GM10266 (cell line): ENCODE results near the gene SERPINF2.

Source experiments
- DNase-seq: peaks from one replicate; pipeline ENCODE4 v3.0.0; 2012; ENCODE audit errors: extremely low spot score
- TF ChIP-seq, protein P1 (sequence below): IDR thresholded peaks from 2 replicates; pipeline ENCODE4 v1.5.1; 2012; ENCODE audit warnings: mild to moderate bottlenecking, low read depth; ENCODE audit not compliant: control insufficient read depth, insufficient read depth; ENCODE audit errors: missing control alignments

SERPINF2 gene

DNA sequence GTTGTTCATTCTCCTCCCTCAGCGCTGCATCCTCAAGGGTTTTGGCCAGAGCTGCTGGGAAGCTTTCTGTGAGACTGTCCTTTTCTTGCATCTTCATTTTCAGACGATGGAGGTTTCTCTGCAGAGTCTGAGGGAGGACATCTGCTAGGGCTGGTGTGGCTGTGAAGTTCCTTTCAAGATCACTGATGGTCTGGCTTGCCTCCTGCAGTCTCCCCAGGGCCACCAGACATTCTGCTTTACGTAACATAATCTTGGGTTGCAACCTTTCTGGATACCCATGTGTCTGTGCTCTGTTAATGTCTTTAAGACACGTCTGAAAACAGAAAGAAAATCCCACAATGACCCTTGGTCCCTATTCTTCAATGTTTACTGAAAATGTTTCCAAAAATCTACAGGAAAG is 58.0 kb downstream of the SERPINF2 start:
- TF ChIP-seq, protein P1, sequence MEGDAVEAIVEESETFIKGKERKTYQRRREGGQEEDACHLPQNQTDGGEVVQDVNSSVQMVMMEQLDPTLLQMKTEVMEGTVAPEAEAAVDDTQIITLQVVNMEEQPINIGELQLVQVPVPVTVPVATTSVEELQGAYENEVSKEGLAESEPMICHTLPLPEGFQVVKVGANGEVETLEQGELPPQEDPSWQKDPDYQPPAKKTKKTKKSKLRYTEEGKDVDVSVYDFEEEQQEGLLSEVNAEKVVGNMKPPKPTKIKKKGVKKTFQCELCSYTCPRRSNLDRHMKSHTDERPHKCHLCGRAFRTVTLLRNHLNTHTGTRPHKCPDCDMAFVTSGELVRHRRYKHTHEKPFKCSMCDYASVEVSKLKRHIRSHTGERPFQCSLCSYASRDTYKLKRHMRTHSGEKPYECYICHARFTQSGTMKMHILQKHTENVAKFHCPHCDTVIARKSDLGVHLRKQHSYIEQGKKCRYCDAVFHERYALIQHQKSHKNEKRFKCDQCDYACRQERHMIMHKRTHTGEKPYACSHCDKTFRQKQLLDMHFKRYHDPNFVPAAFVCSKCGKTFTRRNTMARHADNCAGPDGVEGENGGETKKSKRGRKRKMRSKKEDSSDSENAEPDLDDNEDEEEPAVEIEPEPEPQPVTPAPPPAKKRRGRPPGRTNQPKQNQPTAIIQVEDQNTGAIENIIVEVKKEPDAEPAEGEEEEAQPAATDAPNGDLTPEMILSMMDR = no peak
- no peak for DNase-seq

DNA sequence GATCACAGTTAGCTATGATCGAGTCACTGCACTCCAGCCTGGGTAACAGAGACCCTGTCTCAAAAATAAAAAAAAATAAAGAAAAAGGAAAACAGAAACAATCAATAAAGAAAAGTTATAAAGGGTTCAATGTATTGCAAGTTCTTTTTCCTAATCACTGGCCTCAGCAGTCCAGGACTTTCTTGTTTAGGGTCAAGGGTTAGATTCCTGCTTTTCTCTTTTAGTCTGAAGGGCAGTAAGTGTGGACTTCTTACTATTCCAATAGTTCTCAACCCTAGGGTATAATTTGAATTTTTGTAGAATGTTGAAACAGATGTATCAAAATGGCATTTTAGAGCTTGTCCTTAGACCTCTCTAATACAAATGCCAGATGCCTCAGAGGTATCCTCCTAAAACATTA is 59.8 kb downstream of the SERPINF2 start:
- no peak for DNase-seq
- TF ChIP-seq, protein P1 = no peak

DNA sequence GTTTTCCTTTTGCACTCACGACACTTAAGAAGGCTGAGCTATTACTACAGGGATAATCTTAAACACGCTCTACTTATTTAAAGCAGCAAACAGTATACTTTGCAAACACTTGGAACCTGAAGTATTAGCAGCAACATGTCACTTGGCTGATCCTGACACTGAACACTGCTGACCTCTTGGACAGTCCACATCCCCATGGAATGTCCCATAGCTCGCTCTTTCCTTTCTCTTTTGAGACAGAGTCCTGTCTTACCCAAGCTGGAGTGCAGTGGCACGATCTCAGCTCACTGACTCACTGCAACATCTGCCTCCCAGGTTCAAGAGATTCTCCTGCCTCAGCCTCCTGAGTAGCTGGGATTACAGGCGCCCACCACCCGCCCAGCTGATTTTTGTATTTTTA is 60.6 kb downstream of the SERPINF2 start:
- TF ChIP-seq, protein P1 = no peak
- no peak for DNase-seq
